Transverse colon (tissue), 1 donor: ENCODE data around the gene POLD2.

ENCODE experiments used
- EP300 ChIP-seq: sonication (generic); formaldehyde crosslinking; IDR thresholded peaks from one replicate; pipeline ENCODE4 v1.6.1; 2017; ENCODE audit warnings: antibody characterized with exemption, low read depth
- POLR2A ChIP-seq: fragments of 450-650 bp; IDR thresholded peaks from one replicate; pipeline ENCODE4 v1.6.1; 2016; ENCODE audit warnings: antibody characterized with exemption, mild to moderate bottlenecking, moderate library complexity

GRCh38 chr7:44104860-44105771, 18.2 kb downstream of the POLD2 start:
- no peak for TF ChIP-seq EP300
- no peak for TF ChIP-seq POLR2A
